Hematopoietic multipotent progenitor cell treated with erythropoietin and hydrocortisone succinate and interleukin-3 and kit ligand, for 17 days (in vitro differentiated cells): ENCODE data around the gene CSK.

ENCODE experiments used
- DNase-seq: peaks from one replicate; pipeline ENCODE4 v3.0.0-alpha.2; 2015; ENCODE audit warnings: low spot score

Gene CSK

DNA sequence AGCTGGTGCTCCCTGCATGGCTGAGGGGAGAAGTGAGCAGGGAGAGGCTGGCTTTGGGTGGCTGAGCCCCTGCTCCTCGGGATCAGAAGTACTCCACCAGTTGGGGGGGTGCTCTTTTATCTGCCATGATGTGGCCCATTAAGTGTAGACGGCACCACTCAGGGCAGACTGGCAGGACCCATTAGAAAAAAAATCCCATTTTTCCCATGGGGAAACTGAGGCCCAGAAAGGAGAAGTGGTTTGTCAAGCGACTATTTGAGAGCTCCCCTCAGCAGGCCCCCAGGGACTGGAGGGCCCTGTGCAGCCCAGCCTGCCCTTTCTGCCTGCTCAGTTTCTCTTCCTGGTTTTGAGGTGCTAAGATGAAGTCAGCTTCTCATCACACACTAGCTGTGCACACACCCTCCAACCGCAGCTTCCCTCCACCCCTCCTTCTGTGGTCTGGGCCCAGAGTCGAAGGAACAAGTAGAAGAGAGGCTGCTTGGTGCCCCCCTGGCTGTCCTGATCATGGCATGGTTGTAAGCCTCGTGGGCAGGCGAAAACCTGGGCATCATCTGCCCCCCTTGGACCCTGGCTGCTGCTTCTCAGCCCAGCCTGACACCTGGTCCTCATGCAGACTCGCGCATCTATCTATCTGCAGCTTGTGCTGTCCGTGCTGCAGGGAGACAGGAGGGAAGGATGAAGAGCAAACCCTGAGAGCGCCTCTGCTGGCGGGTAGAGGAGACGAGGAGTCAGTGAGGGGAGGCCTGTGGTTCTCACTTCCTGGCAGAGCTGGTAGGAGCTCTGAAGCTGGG is 5.6 kb downstream of the CSK start:
- peak; percentile 67 for DNase-seq

DNA sequence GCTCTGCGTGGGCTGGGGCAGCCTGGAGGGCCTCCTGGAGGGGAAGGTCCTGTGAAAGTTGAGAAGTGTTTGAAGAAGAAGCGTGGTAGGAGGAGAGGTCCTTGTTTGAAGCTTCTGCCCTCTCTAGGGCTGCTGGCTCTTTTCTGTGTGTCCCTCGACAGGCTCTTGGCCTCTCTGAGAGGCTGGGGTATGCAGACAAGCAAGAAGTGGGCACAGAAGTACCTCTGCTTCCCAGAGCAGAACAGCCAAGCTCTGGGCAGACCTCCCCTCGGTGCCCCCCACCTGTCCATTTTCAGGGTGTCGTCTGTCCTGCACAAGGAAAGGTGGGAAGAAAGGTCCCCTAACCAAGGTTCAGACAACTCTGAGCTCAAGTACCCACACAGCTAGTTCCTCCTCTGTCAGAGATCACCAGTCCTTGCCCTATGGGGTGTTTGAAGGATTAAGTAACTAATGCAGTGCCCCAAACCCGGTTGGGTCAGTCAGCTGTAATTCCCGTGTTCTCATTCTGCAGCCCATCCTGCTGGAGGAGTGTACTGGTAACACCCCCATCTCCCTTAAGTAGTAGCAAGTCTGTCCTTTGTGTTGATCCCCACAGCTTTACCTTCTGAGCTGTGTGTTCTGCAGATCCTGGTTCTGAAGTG is 6.3 kb downstream of the CSK start:
- no peak for DNase-seq

- DNase-seq: no peak
Observed at GRCh38 chr15:74788683-74789151, 6.8 kb downstream of the CSK start.

DNA sequence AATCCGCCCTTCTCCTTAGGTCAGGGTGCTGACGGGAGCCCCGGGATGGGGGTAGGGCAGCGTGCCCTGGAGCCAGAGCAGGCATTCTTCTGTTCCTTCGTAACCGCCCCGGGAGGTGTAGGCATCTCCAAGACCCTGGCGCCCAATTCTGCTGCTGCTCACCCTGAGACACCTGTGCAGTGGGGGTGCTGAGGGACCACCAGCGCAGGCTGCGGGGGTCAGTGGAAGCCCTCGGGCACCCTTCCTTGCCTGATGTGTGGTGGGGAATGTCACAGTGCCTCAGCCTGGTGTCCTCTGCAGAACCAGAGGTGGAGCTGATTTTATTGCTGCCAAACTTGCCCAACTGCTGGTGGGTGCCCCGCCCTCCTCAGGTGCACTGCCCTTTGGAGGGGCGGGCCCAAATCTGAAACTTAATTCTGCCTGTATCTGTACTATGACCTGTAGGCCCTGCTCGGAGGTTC is 7.3 kb downstream of the CSK start:
- DNase-seq: no peak

GRCh38 chr15:74789741-74790079 is 7.8 kb downstream of the CSK start:
- no peak for DNase-seq

GRCh38 chr15:74790080-74790916 is 8.4 kb downstream of the CSK start:
- DNase-seq: no peak

- DNase-seq: no peak
Observed at GRCh38 chr15:74791007-74791406, 9.1 kb downstream of the CSK start.

- DNase-seq: no peak
Observed at GRCh38 chr15:74791667-74792066, 9.8 kb downstream of the CSK start.

DNA sequence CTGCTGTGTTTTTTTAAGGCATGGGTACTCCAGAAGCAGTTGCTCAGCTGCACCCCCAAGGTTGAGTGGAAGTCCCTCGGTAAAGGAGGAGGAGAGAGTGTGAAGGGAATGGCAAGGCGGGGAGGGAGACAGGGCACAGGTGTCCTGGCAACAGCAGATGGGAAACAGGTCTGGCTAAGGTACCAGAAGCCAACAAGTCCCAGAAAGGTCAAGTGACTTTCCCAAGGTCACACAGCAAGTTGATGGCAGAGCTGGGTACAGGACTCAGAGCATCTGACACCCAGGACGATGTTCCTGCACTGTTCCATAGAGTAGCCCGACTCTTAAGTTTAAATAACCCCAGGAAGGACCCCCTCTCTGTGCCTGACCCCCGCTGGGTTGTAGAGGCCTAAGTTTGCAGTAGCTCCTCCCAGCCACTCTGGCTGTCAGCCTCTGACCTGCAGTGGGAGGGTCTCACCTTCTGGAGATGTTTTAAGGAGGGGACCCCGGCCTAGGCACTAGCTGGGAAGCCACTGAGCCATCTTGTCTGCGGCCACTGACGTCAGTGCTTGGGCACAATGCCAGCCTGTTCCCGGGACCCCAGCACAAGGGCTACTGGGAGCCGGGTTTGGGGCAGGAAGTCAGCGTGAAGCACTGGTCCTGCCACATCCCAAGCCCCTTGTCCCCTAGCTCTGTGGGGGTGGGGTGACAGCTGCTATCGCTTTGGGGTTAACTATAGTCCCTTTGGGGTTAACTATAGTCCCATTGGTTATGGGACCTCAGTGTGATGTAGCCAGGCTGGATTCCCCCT is 10.5 kb downstream of the CSK start:
- DNase-seq: no peak

- DNase-seq: no peak
Observed at GRCh38 chr15:74793135-74794028, 11.5 kb downstream of the CSK start.

GRCh38 chr15:74794248-74794969 is 12.5 kb downstream of the CSK start:
- no peak for DNase-seq

GRCh38 chr15:74794970-74795349 is 13.1 kb downstream of the CSK start:
- DNase-seq: no peak

DNA sequence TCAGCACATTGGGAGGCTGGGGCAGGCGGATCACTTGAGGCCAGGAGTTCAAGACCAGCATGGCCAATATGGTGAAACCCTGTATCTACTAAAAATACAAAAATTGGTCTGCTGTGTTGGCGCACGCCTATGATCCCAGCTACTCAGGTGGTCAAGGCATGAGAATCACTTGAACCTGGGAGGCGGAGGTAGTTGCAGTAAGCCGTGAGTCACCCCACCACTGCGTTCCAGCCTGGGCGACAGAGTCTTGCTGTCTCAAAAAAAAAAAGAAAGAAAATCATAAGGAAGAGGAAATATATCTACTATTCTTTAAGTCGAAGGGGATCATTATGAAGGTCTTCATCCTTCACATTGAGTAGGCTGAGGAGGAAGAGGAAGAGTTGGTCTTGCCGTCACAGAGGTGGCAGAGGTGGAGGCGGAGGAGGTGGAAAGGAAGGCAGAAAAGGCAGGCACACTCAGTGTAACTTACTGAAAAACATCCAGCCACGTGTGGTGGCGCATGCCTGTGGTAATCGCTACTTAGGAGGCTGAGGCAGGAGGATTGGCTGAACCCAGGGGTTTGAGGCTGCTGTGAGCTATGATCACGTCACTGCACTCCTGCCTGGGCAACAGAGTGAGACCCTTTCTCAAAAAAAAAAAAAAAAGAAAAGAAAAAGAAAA is 14.2 kb downstream of the CSK start:
- no peak for DNase-seq

GRCh38 chr15:74798388-74799254 is 16.7 kb downstream of the CSK start:
- no peak for DNase-seq

DNA sequence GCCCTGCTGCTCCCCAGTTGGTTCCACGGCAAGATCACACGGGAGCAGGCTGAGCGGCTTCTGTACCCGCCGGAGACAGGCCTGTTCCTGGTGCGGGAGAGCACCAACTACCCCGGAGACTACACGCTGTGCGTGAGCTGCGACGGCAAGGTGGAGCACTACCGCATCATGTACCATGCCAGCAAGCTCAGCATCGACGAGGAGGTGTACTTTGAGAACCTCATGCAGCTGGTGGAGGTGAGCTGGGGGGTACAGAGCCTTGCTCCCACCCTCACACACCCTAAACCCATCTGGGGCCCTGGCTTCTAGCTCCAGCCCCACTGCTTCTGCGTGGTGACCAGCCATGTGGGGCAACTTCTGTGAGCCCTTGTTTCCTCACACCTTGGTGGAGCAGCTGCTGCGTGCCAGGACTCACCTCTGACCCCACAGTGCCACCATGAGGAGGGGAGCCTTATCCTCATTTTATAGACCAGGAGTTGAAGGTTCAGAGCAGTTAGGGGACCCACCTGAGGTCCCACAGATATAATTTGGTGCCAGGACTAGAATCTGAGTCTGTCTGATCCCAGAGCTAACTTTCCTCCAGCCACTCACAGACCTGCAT is 17.5 kb downstream of the CSK start:
- DNase-seq: no peak

GRCh38 chr15:74799856-74800558 is 18.1 kb downstream of the CSK start:
- DNase-seq: peak; percentile 85

DNA sequence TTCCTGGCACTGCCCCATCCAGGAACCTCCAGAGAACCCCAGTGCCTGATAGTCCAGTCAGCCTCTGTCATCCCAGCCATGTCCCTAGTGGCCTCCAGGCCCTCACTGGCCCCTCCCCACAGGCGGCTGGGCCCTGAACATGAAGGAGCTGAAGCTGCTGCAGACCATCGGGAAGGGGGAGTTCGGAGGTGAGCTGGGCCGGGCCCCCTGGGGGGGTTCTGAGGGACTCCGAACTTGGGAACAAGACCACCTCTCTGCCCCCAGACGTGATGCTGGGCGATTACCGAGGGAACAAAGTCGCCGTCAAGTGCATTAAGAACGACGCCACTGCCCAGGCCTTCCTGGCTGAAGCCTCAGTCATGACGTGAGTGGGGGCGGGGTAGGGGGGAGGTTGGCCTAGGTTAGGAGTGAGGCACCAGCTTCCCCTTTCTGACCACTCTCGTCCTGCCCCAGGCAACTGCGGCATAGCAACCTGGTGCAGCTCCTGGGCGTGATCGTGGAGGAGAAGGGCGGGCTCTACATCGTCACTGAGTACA is 18.7 kb downstream of the CSK start:
- DNase-seq: no peak
